Erythroblast (primary cell): ENCODE measurements around the gene SARDH.

Source experiments
- GATA1 ChIP-seq: IDR thresholded peaks from 2 replicates; pipeline ENCODE4 v1.6.1; 2011; ENCODE audit warnings: low read depth, mild to moderate bottlenecking, control low read depth, low read length, moderate library complexity
- POLR2A ChIP-seq: IDR thresholded peaks from 2 replicates; pipeline ENCODE4 v1.6.1; 2011; ENCODE audit warnings: mild to moderate bottlenecking, low read length

DNA sequence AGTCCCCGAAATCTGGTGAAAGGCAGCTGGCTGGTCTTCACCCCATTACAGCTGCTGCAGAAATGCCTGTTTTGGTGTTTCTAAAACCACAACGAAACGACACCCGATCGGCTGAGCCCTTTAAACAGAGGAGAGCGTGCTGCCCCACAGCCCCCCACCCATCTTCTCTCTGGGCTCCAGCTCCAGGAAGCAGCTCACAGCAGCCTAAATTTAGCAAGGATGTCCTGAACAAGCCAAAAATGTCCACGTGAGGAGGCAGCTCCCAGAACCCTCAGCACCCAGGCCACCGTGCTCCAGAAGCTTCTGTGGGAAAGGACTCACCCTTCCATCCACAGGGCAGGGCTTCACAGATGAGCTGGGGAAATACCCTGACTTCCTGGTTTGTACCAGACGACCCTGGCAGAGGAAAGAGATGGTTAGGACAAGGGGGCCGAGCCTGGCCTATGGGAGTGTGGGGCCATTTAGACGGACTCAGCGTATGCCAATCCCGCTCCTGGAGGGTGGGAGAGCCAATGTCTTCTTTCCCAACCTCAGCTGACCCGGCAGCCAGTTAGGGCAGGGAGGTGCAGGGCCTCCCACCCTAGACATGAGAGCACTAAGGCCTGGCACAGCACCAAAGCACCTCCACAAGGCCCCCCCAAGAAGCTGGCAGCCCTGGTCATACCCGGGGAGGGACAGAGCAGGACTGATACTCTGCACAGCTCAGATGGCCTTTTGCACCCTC, 39.1 kb upstream of the SARDH start:
- TF ChIP-seq POLR2A (no peak), GATA1 (no peak)
